Measurements from ENCODE around the gene MGAT5. TPM values are rescaled to one million over a fixed set of nuclear protein-coding genes. Genes with fewer than 3 reads are reported as not detected.

The MGAT5 gene
- total RNA-seq, 1 experiment from 2014 or later = 22.1 TPM

DNA sequence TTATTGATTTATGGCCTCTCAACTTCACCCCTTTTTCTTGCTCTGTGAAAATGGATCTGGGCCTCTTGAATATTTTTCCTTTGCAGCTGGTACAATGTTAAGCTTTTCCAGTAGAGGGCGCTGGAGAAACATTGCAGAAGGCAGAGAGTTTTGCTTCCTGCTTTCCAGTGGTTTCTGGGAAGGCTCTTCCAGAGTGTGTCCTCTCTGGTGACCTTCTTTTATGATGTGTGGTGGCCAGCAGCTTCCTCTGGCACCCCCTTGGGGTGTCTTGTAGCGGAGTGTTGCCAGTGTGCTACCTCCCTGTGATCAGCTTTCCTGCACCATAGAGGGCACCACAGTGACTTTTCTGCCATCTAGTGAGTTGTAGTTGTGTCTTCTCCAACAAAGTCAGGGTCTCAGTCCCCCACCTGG lies 25.4 kb upstream of the MGAT5 start:
- CTCF ChIA-PET = interaction anchor here (0.6 to 1.9 kb wide), 7 partner anchors 11 to 342 kb away, joined by 3 to 8 read pairs (median 4); no protein-coding TSS in a partner anchor

GRCh38 chr2:134229540-134229939 lies 24.3 kb upstream of the MGAT5 start:
- no TSS peak for BruUV-seq (replicated peaks)
- intact Hi-C loops (cut with micrococcal nuclease; ENCODE audit: unreplicated experiment) = no loop called here
- Mint-ChIP-seq H3K9me3 (ENCODE audit: unreplicated experiment) (peaks cover 11% of the 10 kb centered on the region), H3K4me1 (ENCODE audit: low read depth, unreplicated experiment) (peaks cover 5% of the 10 kb centered on the region), H3K27me3 (ENCODE audit: insufficient read depth, unreplicated experiment) (no peaks in the 10 kb centered on the region), H3K27ac (ENCODE audit: unreplicated experiment) (no peak overlapping the region), H3K36me3 (ENCODE audit: insufficient read depth, unreplicated experiment) (no peaks in the 10 kb centered on the region), H3K4me3 (ENCODE audit: unreplicated experiment) (no peak overlapping the region)
- ChIA-PET CTCF (no interaction called here), POLR2A (no interaction called here)
- Histone ChIP-seq H3K36me3 (ENCODE audit: control insufficient read depth, insufficient read depth, low read length) (no peaks in the 10 kb centered on the region), H3K9me3 (peaks cover 16% of the 10 kb centered on the region), H3K4me3 (ENCODE audit: low read depth, low read length) (no peak overlapping the region), H3K4me1 (peaks cover 3% of the 10 kb centered on the region; the same call in 1 of the 2 replicates), H3K27me3 (replicated peaks; ENCODE audit: control insufficient read depth, insufficient read depth, low read length) (no peaks in the 10 kb centered on the region)
- no peak for TF ChIP-seq CTCF (IDR thresholded peaks at IDR 0.05; ENCODE audit: insufficient read depth in 1 of 2, low read depth in 1 of 2, low read length in 1 of 2, severe bottlenecking in 1 of 2, unreplicated experiment in 1 of 2)
- DNase-seq = no peak

More for the DNA sequence above, 25.4 kb upstream of the MGAT5 start:
- Mint-ChIP-seq H3K4me3 (ENCODE audit: unreplicated experiment) (no peak overlapping the region), H3K4me1 (ENCODE audit: low read depth, unreplicated experiment) (no peaks in the 10 kb centered on the region), H3K27ac (ENCODE audit: unreplicated experiment) (no peak overlapping the region), H3K36me3 (ENCODE audit: insufficient read depth, unreplicated experiment) (no peaks in the 10 kb centered on the region), H3K27me3 (ENCODE audit: insufficient read depth, unreplicated experiment) (no peaks in the 10 kb centered on the region), H3K9me3 (ENCODE audit: unreplicated experiment) (peaks cover 11% of the 10 kb centered on the region)
- peak; percentile 60 to 64 for TF ChIP-seq CTCF (IDR thresholded peaks at IDR 0.05; ENCODE audit: insufficient read depth in 1 of 2, low read depth in 1 of 2, low read length in 1 of 2, severe bottlenecking in 1 of 2, unreplicated experiment in 1 of 2)
- Histone ChIP-seq H3K4me3 (ENCODE audit: low read depth, low read length) (no peak overlapping the region), H3K27me3 (replicated peaks; ENCODE audit: control insufficient read depth, insufficient read depth, low read length) (no peaks in the 10 kb centered on the region), H3K4me1 (no peaks in the 10 kb centered on the region), H3K9me3 (peaks cover 16% of the 10 kb centered on the region), H3K36me3 (ENCODE audit: control insufficient read depth, insufficient read depth, low read length) (no peaks in the 10 kb centered on the region)
- BruUV-seq (replicated peaks) = no TSS peak
- POLR2A ChIA-PET = no interaction called here
- DNase-seq = peak; percentile 36 to 53
- intact Hi-C loops (cut with micrococcal nuclease; ENCODE audit: unreplicated experiment) = loop anchor here (1.0 kb wide), 2 partner anchors 17 to 110 kb away; no protein-coding TSS in a partner anchor

GRCh38 chr2:134230885-134231284 lies 23.0 kb upstream of the MGAT5 start:
- Histone ChIP-seq H3K36me3 (ENCODE audit: control insufficient read depth, insufficient read depth, low read length) (no peaks in the 10 kb centered on the region), H3K9me3 (peaks cover 16% of the 10 kb centered on the region), H3K27me3 (replicated peaks; ENCODE audit: control insufficient read depth, insufficient read depth, low read length) (no peaks in the 10 kb centered on the region), H3K4me1 (peaks cover 8% of the 10 kb centered on the region; the same call in 1 of the 2 replicates), H3K4me3 (ENCODE audit: low read depth, low read length) (no peak overlapping the region)
- Mint-ChIP-seq H3K27me3 (ENCODE audit: insufficient read depth, unreplicated experiment) (no peaks in the 10 kb centered on the region), H3K36me3 (ENCODE audit: insufficient read depth, unreplicated experiment) (no peaks in the 10 kb centered on the region), H3K4me1 (ENCODE audit: low read depth, unreplicated experiment) (peaks cover 7% of the 10 kb centered on the region), H3K9me3 (ENCODE audit: unreplicated experiment) (peaks cover 11% of the 10 kb centered on the region), H3K27ac (ENCODE audit: unreplicated experiment) (no peak overlapping the region), H3K4me3 (ENCODE audit: unreplicated experiment) (no peak overlapping the region)
- no peak for TF ChIP-seq CTCF (IDR thresholded peaks at IDR 0.05; ENCODE audit: insufficient read depth in 1 of 2, low read depth in 1 of 2, low read length in 1 of 2, severe bottlenecking in 1 of 2, unreplicated experiment in 1 of 2)
- ChIA-PET POLR2A (no interaction called here), CTCF (interaction anchor here (0.5 kb wide), 1 partner anchor 224 kb away, joined by 3 read pairs; no protein-coding TSS in a partner anchor)
- DNase-seq = no peak
- intact Hi-C loops (cut with micrococcal nuclease; ENCODE audit: unreplicated experiment) = no loop called here
- BruUV-seq (replicated peaks) = no TSS peak

Measured in Caco-2 (cell line).